B cell (primary cell): ENCODE data around the gene DAP. TPM values are rescaled to one million over a fixed set of nuclear protein-coding genes. Genes with fewer than 3 reads are reported as not detected.

Experiments used
- ATAC-seq: fragments of 200-7000 bp; cut with Tn5 transposase; one replicate; pipeline ENCODE4 v1.10.0; 2021; ENCODE audit warnings: low read depth, mild to moderate bottlenecking, moderate number of reproducible peaks, moderate library complexity
- CTCF ChIA-PET: fragments of 350-600 bp; sonication (Branson Sonifier 250); formaldehyde crosslinking; loops from one replicate; lab custom pipeline; 2021; ENCODE audit warnings: antibody characterized with exemption, inconsistent platforms; lab: Charles Lee
- POLR2A ChIA-PET: fragments of 350-600 bp; sonication (Branson Sonifier 250); formaldehyde crosslinking; loops from one replicate; lab custom pipeline; 2021; ENCODE audit warnings: antibody characterized with exemption; lab: Charles Lee
- DNase-seq: peaks from one replicate; pipeline ENCODE4 v3.0.0; 2013
- H2AFZ ChIP-seq: 2 replicates; pipeline ENCODE4 v1.6.1; 2012; ENCODE audit warnings: mild to moderate bottlenecking, low read depth, low read length; ENCODE audit not compliant: insufficient read depth, poor library complexity, severe bottlenecking
- H3K27ac ChIP-seq, 2 donors: 1 replicate in 1 of 2; 2 replicates in 1 of 2; pipeline ENCODE4 v1.5.1; 2012 to 2013; ENCODE audit warnings: low read length in 2 of 2, mild to moderate bottlenecking in 2 of 2, moderate library complexity in 1 of 2
- H3K27me3 ChIP-seq, 4 experiments: fragments of 200-600 bp in 1 of 4; sonication (generic) in 1 of 4; replicated peaks in 1 of 4; 1 replicate in 2 of 4; 2 replicates in 2 of 4; pipeline versions ENCODE4 v1.6.1 to v1.7.0; 2013 to 2016; ENCODE audit warnings: low read length in 3 of 4, mild to moderate bottlenecking in 2 of 4, mixed read lengths in 1 of 4, moderate library complexity in 1 of 4; ENCODE audit not compliant: insufficient read depth in 4 of 4, control insufficient read depth in 3 of 4; ENCODE audit errors: control extremely low read depth in 1 of 4
- H3K36me3 ChIP-seq, 2 experiments: replicated peaks in 1 of 2; 1 replicate in 1 of 2; 2 replicates in 1 of 2; pipeline versions ENCODE4 v1.6.1 to v1.7.1; 2013; ENCODE audit warnings: low read length in 1 of 2; ENCODE audit not compliant: insufficient read depth in 2 of 2, control insufficient read depth in 1 of 2; ENCODE audit errors: control extremely low read depth in 1 of 2, extremely low read depth in 1 of 2
- H3K4me1 ChIP-seq, 2 donors: fragments of 200-600 bp in 1 of 2; sonication (generic) in 1 of 2; 1 replicate in 1 of 2; 2 replicates in 1 of 2; pipeline versions ENCODE4 v1.5.1 to v1.6.1; 2013 to 2017; ENCODE audit warnings: low read length in 2 of 2; ENCODE audit not compliant: control insufficient read depth in 2 of 2, insufficient read depth in 2 of 2
- H3K4me2 ChIP-seq: replicated peaks from 2 replicates; pipeline ENCODE3; 2012; ENCODE audit warnings: mild to moderate bottlenecking, low read depth, low read length; ENCODE audit not compliant: poor library complexity, severe bottlenecking
- H3K4me3 ChIP-seq, 5 experiments: fragments of 200-600 bp in 1 of 5; sonication (generic) in 1 of 5; 1 replicate in 3 of 5; 2 replicates in 2 of 5; pipeline versions ENCODE4 v1.5.1 to v1.7.0; 2011 to 2016; ENCODE audit warnings: low read length in 4 of 5, mild to moderate bottlenecking in 4 of 5, low read depth in 2 of 5, control low read depth in 1 of 5, moderate library complexity in 1 of 5; ENCODE audit not compliant: insufficient read depth in 1 of 5; ENCODE audit errors: control extremely low read depth in 1 of 5, extremely low read depth in 1 of 5
- H3K79me2 ChIP-seq: fragments of 200-600 bp; sonication (generic); one replicate; pipeline ENCODE4 v1.6.0; 2016; ENCODE audit warnings: low read length; ENCODE audit not compliant: control insufficient read depth, insufficient read depth
- H3K9ac ChIP-seq: fragments of 200-600 bp; sonication (generic); 2 replicates; pipeline ENCODE4 v1.6.1; 2017; ENCODE audit warnings: mild to moderate bottlenecking, low read length, moderate library complexity
- H3K9me3 ChIP-seq, 3 donors: one replicate each; pipeline versions ENCODE4 v1.6.1 to v1.7.1; 2013; ENCODE audit warnings: low read length in 2 of 3; ENCODE audit not compliant: control insufficient read depth in 2 of 3, insufficient read depth in 1 of 3; ENCODE audit errors: control extremely low read depth in 1 of 3
- H4K20me1 ChIP-seq: 2 replicates; pipeline ENCODE4 v1.6.0; 2012; ENCODE audit warnings: mild to moderate bottlenecking, low read length; ENCODE audit not compliant: insufficient read depth, control insufficient read depth, poor library complexity, severe bottlenecking
- H3K27ac Mint-ChIP-seq: one replicate; pipeline ENCODE4 v1.8.0; 2021; ENCODE audit warnings: mixed read lengths
- H3K27me3 Mint-ChIP-seq: one replicate; pipeline ENCODE4 v1.8.0; 2021; ENCODE audit warnings: mixed read lengths
- H3K4me1 Mint-ChIP-seq: one replicate; pipeline ENCODE4 v1.8.0; 2021; ENCODE audit warnings: mixed read lengths
- H3K4me3 Mint-ChIP-seq: one replicate; pipeline ENCODE4 v1.8.0; 2021; ENCODE audit warnings: mixed read lengths
- H3K9me3 Mint-ChIP-seq: one replicate; pipeline ENCODE4 v1.8.0; 2022; ENCODE audit warnings: mixed read lengths; ENCODE audit not compliant: insufficient read depth
- EZH2 ChIP-seq: IDR thresholded peaks from 2 replicates; pipeline ENCODE4 v1.6.1; 2012; ENCODE audit warnings: borderline replicate concordance, low read depth, mild to moderate bottlenecking, moderate library complexity, low read length; ENCODE audit not compliant: insufficient read depth, poor library complexity, severe bottlenecking
- WGBS: methylation state at CpG from one replicate; pipeline ENCODE4 v1.1.5; 2013; ENCODE audit warnings: missing lambda C conversion rate; ENCODE audit not compliant: insufficient coverage; 5-methylcytosine and 5-hydroxymethylcytosine counted together
- intact Hi-C: fragments of 100-400 bp; cut with micrococcal nuclease; formaldehyde crosslinking; loops from one replicate; pipeline ENCODE4 v1.10.0; 2022
- polyA plus RNA-seq: library from polyadenylated mRNA; depleted of rRNA; stranded (reverse); fragments of >200 nt; gene quantifications from 2 replicates; pipeline ENCODE4 v1.2.3, GENCODE V29; 2012
- total RNA-seq, 2 donors: library from RNA; stranded (reverse); fragments of 120-200 nt in 1 of 2; gene quantifications; 1 replicate in 1 of 2; 2 replicates in 1 of 2; pipeline versions ENCODE4 v1.2.3 to v1.2.4, GENCODE V29; 2013 to 2022
- TF ChIP-seq, protein P1 (sequence below): fragments of 200-600 bp; IDR thresholded peaks from one replicate; pipeline ENCODE4 v1.8.0; 2022; ENCODE audit warnings: antibody characterized with exemption, mild to moderate bottlenecking

Gene DAP
- total and polyA plus RNA-seq, 2 donors (not counting 1 experiment from before 2014, with no cell fraction given): 42.6 to 49.8 TPM

DNA sequence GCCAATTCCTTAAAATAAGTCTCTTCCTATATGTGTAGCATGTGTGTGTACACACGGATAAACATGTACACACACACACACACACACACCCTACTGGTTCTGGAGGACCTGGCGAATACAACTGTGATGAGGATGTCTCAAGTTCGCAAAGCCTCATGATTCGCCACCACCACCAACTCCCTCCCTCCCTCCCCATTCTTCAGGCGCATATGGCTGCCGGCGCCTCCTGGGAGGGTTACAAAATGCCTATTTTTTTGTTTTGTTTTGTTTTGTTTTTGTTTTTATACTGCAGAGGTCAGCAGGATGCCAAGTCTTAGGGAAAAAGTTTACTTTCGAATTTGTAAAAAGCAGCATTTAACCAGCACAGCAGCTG, 88.0 kb downstream of the DAP start:
- Mint-ChIP-seq H3K9me3 (peaks cover 2% of the 10 kb centered on the region), H3K27me3 (no peaks in the 10 kb centered on the region), H3K4me3 (no peak overlapping the region), H3K4me1 (peaks cover 2% of the 10 kb centered on the region), H3K27ac (no peak overlapping the region)
- H3K27ac ChIP-seq: no peak overlapping the region
- intact Hi-C loops: no loop called here
- H3K79me2 ChIP-seq: no peaks in the 10 kb centered on the region
- H3K9me3 ChIP-seq: peaks cover 0 to 8% (median 0%) of the 10 kb centered on the region in 3 donors
- H3K4me3 ChIP-seq: no peak overlapping the region
- POLR2A ChIA-PET: interaction anchor here (0.7 kb wide), 1 partner anchor 65 kb away, joined by 5 read pairs; no protein-coding TSS in a partner anchor
- WGBS: 89% methylated on average over 4 of the region's 8 CpGs
- peaks cover 0 to 7% of the 10 kb centered on the region in 2 experiments for H3K36me3 ChIP-seq
- CTCF ChIA-PET: no interaction called here
- no peak overlapping the region for H3K4me2 ChIP-seq
- no peaks in the 10 kb centered on the region for H3K4me1 ChIP-seq
- H2AFZ ChIP-seq: no peak overlapping the region
- DNase-seq: no peak
- no peaks in the 10 kb centered on the region for H3K27me3 ChIP-seq
- no peak overlapping the region for H3K9ac ChIP-seq
- H4K20me1 ChIP-seq: no peaks in the 10 kb centered on the region
- no peak for ATAC-seq
- TF ChIP-seq, protein P1, sequence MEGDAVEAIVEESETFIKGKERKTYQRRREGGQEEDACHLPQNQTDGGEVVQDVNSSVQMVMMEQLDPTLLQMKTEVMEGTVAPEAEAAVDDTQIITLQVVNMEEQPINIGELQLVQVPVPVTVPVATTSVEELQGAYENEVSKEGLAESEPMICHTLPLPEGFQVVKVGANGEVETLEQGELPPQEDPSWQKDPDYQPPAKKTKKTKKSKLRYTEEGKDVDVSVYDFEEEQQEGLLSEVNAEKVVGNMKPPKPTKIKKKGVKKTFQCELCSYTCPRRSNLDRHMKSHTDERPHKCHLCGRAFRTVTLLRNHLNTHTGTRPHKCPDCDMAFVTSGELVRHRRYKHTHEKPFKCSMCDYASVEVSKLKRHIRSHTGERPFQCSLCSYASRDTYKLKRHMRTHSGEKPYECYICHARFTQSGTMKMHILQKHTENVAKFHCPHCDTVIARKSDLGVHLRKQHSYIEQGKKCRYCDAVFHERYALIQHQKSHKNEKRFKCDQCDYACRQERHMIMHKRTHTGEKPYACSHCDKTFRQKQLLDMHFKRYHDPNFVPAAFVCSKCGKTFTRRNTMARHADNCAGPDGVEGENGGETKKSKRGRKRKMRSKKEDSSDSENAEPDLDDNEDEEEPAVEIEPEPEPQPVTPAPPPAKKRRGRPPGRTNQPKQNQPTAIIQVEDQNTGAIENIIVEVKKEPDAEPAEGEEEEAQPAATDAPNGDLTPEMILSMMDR: no peak
- no peak for TF ChIP-seq EZH2

DNA sequence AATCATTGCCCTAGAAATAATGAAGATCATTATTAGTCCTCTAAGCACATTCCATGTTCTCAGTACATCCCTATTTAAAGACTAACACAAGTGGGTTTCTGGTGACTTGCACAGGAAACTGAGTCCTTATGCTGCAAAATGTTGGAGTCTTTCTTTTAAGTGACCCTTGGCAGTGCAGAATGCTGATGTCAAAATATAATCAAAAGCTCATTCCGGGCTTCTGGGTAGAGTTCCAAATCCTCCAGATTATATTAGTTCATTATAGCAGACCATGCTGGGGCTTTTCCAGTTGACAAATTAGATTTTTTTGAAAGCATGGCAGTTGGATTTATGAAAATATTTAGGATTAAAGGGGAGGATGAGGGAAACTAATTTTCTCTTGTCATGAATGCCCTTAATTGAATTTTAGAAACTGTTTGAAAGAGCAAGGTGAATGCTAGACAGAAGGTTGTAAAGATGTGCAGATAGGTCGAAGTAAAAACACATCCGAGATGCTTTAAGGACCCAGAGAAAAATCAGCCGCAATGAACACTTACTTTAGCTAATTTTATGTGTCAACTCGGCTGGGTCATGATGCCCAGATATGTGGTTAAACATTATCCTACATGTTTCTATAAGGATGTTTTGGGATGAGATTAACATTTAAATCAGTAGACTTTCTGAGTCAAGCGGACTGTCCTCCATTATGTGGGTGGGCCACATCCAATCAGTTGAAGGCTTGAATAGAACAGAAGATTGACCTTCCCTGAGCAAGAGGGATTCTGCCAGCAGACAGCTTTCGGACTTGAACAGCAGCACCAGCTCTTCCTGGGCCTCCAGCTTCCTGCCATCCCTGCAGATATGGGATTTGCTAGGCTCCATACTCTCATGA, 88.7 kb downstream of the DAP start:
- no peaks in the 10 kb centered on the region for H3K27me3 Mint-ChIP-seq
- peaks cover 2% of the 10 kb centered on the region for H3K4me1 Mint-ChIP-seq
- Histone ChIP-seq H3K9ac (no peak overlapping the region), H2AFZ (no peak overlapping the region), H3K9me3 (peaks cover 0 to 4% (median 0%) of the 10 kb centered on the region in 3 donors), H3K4me3 (no peak overlapping the region), H4K20me1 (no peaks in the 10 kb centered on the region), H3K4me1 (no peaks in the 10 kb centered on the region), H3K4me2 (no peak overlapping the region), H3K79me2 (no peaks in the 10 kb centered on the region), H3K27me3 (no peaks in the 10 kb centered on the region), H3K27ac (no peak overlapping the region), H3K36me3 (peaks cover 0 to 2% of the 10 kb centered on the region in 2 experiments)
- no peak overlapping the region for H3K27ac Mint-ChIP-seq
- POLR2A ChIA-PET: no interaction called here
- no peak overlapping the region for H3K4me3 Mint-ChIP-seq
- WGBS: 100% methylated on average over 1 of the region's 7 CpGs
- CTCF ChIA-PET: no interaction called here
- H3K9me3 Mint-ChIP-seq: peaks cover 1% of the 10 kb centered on the region
- DNase-seq (no peak), ATAC-seq (no peak)
- TF ChIP-seq, protein P1: no peak
- TF ChIP-seq EZH2: no peak
- intact Hi-C loops: no loop called here
